Rectal smooth muscle tissue (tissue), 1 donor: Measurements from ENCODE around the gene SNRNP25.
"Not testable (repeated sequence)": the region's sequence is repeated elsewhere in the genome, so short reads cannot be mapped to it uniquely, and the experiment has no call there.

Experiments used
- H3K27ac ChIP-seq: one replicate; pipeline ENCODE4 v1.7.0; 2013; ENCODE audit warnings: low read depth, low read length, inconsistent platforms
- H3K27me3 ChIP-seq: one replicate; pipeline ENCODE4 v1.7.0; 2013; ENCODE audit warnings: low read length; ENCODE audit not compliant: control insufficient read depth, insufficient read depth
- H3K36me3 ChIP-seq: one replicate; pipeline ENCODE4 v1.7.0; 2013; ENCODE audit warnings: low read length; ENCODE audit not compliant: control insufficient read depth, insufficient read depth
- H3K4me1 ChIP-seq: one replicate; pipeline ENCODE4 v1.7.0; 2013; ENCODE audit warnings: low read length; ENCODE audit not compliant: control insufficient read depth, insufficient read depth
- H3K4me3 ChIP-seq: one replicate; pipeline ENCODE4 v1.7.0; 2013; ENCODE audit warnings: low read length
- H3K9ac ChIP-seq: one replicate; pipeline ENCODE4 v1.7.0; 2013; ENCODE audit warnings: low read length

SNRNP25 gene

DNA sequence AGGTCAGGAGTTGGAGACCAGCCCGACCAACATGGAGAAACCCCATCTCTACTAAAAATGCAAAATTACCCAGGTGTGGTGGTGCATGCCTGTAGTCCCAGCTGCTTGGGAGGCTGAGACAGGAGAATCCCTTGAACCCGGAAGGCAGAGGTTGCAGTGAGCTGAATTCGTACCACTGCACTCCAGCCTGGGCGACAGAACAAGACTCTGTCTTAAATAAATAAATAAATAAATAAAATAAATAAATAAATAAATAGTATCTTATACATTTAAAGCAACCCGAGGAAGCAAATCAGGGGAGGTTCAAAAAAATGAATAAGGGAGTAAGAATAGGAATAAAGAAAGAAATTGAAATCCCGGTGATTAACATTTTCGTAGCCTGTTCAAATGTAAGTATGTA lies 7.1 kb upstream of the SNRNP25 start:
- H3K4me3 ChIP-seq, H3K9ac ChIP-seq, H3K4me1 ChIP-seq, H3K27ac ChIP-seq, H3K36me3 ChIP-seq, H3K27me3 ChIP-seq: not testable (repeated sequence)

DNA sequence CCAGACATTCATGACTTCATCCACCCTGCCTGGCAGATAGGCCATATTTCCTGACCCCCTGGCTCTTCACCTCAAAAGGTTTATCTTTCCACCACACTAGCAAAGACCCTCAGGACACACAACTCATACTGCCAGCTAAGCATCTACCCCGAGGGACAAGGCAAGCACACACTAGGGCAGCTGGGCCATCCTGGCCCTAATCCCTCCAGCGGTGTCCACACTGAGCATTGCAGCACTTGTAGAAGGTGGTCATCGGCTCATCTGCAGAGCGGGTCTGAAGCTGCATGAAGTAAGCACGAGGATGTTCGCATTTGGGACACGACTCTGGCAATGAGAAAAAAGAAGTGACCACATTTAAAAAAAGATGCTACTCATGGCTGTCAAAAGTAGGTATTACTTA lies 6.4 kb upstream of the SNRNP25 start:
- Histone ChIP-seq H3K9ac (no peak overlapping the region), H3K4me1 (no peaks in the 10 kb centered on the region), H3K27me3 (no peaks in the 10 kb centered on the region), H3K4me3 (no peak overlapping the region), H3K36me3 (peaks cover 5% of the 10 kb centered on the region), H3K27ac (no peak overlapping the region)

DNA sequence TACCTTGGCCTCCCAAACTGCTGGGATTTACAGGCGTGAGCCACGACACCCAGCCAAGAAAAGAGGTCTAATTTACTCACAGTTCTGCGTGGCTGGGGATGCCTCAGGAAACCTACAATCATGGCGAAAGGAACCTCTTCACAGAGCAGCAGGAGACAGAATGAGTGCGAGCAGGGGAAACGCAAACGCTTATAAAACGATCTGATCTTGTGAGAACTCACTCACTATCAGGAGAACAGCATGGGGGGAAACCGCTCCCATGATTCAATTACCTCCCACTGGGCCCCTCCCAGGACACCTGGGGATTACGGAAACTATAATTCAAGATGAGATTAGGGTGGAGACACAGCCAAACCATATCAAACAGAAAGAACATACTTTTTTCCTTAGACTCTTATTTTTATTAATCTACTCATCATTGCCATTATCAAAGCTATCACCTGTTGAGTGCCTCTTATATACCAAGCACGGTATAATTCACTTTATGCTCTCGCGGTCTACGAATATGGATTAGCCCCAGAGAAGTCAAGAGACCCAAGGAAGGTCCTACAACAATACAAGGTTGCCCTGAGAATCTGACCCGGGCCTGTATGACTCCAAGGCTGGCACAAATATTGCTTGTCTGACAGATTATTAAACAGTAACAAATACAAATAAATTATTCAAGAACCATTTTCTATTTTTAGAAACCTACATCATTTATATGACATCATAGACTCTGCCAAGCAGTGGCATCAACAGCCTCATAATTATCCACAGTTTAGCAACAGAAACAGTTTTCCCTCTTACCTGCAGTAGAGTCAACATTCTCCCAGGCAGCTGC lies 2.6 kb upstream of the SNRNP25 start:
- no peak overlapping the region for H3K4me3 ChIP-seq
- H3K4me1 ChIP-seq, result peaks cover 7% of the 10 kb centered on the region
- H3K9ac ChIP-seq, result no peak overlapping the region
- H3K27ac ChIP-seq, result no peak overlapping the region
- no peaks in the 10 kb centered on the region for H3K27me3 ChIP-seq
- peaks cover 8% of the 10 kb centered on the region for H3K36me3 ChIP-seq

DNA sequence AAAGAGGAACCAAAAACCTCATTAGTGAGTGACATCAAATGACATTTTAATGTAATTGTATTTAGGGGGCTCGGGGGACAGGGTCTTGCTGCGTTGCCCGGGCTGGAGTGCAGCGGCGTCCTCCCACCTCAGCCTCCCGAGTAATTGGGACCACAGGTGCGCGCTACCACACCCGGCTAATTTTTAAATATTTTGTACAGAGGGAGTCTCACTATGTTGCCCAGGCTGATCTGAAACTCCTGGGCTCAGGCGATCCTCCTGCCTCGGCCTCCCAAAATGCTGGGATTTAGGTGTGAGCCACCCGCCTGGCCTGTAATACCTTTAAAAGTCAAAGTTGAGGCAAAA lies 581 bp downstream of the SNRNP25 start:
- H3K9ac ChIP-seq, result peak overlapping the region; percentile 43
- peak overlapping the region; percentile 52 for H3K27ac ChIP-seq
- no peaks in the 10 kb centered on the region for H3K27me3 ChIP-seq
- H3K4me1 ChIP-seq, result peaks cover 7% of the 10 kb centered on the region
- H3K4me3 ChIP-seq, result peak overlapping the region; percentile 93
- peaks cover 20% of the 10 kb centered on the region for H3K36me3 ChIP-seq

DNA sequence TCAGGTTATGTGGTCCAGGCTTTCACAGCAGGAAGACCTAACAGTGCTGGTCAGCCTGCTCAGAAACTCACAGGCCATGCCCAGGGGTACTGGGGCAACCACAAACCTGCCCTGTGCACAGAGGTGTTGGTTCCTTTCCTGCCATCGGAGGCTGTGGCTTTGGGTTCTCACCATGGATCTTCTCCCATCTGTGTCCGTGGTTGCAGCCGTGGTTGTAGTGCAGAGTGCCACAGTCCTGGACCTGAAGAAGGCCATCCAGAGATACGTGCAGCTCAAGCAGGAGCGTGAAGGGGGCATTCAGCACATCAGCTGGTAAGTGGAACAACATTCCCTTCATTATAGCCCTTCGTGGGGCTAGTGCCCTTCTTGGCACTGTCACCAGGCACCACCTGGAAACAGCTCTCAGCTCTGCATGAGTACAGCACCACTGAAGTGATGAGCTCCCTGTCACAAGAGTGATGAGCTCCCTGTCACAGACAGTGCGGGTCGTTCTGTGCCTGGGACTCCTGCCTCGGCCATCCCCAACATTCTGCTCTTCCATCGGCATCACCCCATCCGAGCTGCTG lies 2.0 kb downstream of the SNRNP25 start:
- peaks cover 7% of the 10 kb centered on the region for H3K4me1 ChIP-seq
- no peaks in the 10 kb centered on the region for H3K27me3 ChIP-seq
- peaks cover 28% of the 10 kb centered on the region for H3K36me3 ChIP-seq
- no peak overlapping the region for H3K27ac ChIP-seq
- no peak overlapping the region for H3K4me3 ChIP-seq
- H3K9ac ChIP-seq, result no peak overlapping the region

DNA sequence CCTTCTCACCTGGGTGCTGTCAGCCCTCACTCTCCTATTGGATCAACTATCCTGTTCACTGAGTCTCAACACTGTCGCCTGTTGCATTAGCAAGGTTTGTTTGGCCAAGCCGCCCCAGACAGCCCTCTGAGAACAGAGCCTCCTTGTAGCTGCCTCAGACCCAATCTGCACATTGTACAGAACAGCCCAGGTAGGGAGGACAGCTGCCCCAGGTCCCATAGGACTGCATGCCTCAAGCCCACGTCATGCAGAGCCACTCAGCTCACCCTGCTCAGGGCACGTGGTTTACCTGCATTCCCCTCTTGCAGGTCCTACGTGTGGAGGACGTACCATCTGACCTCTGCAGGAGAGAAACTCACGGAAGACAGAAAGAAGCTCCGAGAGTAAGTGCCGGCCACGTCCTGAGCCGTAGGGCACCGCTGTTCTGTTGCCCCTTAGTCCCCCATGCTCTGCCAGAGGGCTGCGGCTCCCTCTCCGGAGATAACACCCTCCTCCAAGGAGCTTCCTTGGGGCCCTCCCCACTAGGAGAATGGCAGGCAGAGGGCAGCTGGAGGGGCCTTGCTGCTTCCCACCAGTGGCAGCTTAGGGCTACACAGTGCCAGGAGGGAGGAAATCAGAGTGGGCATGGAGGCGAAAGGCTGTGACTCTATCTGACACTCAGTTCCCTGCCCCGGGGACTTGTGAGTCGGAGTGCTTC lies 2.8 kb downstream of the SNRNP25 start:
- Histone ChIP-seq H3K4me3 (no peak overlapping the region), H3K36me3 (peaks cover 28% of the 10 kb centered on the region)

DNA sequence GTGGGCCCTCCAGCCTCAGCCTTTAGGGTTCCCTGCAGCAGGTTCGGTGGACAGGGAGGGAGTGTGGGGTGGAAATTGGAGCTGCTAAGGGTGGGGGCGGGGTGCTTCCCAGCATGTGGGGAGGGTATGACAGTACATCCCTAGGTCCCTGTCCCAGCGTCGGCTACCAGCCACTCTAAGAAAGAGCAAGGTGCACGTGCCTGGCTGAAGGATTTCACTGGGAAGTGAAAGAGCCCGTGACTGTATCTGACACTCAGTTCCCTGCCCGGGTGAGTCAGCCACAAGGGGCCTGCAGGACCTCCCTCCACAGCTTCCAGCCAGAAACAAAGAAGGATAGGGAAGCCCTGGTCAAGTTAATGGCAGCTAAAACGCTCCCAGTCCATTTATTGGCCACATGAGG lies 4.1 kb downstream of the SNRNP25 start:
- H3K36me3 ChIP-seq, result peaks cover 28% of the 10 kb centered on the region
- H3K4me1 ChIP-seq, result peaks cover 6% of the 10 kb centered on the region
- H3K9ac ChIP-seq, result no peak overlapping the region
- no peak overlapping the region for H3K4me3 ChIP-seq
- H3K27ac ChIP-seq, result no peak overlapping the region
- H3K27me3 ChIP-seq, result no peaks in the 10 kb centered on the region

More for the DNA sequence above, 2.8 kb downstream of the SNRNP25 start:
- Histone ChIP-seq H3K9ac (no peak overlapping the region), H3K27ac (no peak overlapping the region), H3K27me3 (no peaks in the 10 kb centered on the region), H3K4me1 (peaks cover 7% of the 10 kb centered on the region)

DNA sequence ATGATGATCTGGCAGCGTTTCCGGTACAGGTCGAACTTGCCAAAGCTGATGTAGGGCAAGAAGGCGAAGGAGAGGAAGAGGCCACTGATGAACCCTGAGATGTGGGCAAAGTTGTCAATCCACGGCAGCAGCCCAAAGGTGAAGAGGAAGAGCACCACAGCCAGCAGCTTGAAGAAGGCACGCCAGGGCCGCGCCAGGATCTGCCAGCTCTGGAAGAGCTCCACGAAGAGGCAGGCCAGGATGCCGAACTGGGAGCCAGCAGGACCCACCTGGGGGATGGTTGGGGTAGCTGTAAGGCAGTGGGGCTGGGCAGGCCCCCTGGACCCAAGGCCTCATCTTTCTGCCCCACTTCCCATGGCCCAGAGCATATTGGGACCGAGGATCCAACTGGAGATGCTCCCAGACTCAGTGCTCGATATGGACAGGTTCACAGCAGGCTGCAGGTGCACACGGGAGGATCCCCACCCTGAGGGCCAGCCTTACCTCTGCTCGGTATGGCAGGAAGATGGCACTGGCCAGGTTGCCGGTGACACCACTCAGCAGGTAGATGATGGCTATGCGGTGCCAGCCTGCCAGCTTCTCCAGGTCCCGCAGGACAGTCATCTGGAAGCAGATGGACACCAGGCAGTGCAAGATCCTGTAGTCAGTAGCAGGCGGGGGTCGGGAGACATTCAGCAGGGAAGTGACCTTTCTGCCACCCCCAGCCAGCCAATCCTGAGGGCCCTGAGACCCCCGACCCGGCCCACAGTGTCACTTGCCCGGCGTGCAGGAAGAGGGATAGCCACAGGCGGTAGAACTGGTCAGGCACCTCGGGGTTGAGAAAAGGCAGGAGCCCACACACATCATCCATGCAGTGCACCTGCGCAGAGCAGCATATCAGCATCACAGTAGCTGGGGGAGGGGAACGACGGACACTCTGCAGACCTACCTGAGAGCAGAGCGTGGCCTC lies 5.1 kb downstream of the SNRNP25 start:
- no peaks in the 10 kb centered on the region for H3K27me3 ChIP-seq
- no peak overlapping the region for H3K27ac ChIP-seq
- peaks cover 4% of the 10 kb centered on the region for H3K4me1 ChIP-seq
- no peak overlapping the region for H3K9ac ChIP-seq
- H3K36me3 ChIP-seq, result peaks cover 32% of the 10 kb centered on the region
- no peak overlapping the region for H3K4me3 ChIP-seq

DNA sequence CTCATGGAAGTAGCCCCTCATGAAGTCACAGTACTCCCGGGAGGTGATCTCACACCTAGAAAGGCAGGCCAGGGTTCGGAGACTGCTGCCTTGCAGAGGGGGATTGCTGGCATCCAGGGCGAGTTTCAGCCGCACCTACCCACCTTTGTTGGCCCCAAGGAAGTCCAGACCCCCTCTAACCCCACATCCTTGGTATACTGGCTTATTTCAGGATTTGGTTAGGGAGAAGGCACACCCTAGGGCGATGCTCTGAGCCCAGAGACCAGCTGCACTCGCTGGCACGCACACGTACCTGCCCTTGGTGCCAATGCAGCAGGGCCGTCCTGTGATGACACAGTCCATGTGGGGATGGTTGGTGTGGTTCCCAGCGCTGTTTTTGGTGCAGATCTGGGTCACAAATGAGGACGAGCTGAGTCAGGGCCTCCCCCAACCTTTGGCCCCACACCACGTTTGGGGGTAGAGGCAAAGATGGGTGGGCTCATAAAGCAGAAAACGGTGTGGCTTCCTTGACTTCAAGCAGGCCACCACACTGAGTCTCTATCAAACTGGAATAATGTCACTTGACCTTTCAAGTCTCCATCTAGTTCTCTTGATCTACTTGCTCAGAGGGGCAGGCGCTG lies 5.9 kb downstream of the SNRNP25 start:
- no peaks in the 10 kb centered on the region for H3K27me3 ChIP-seq
- H3K27ac ChIP-seq, result no peak overlapping the region
- H3K9ac ChIP-seq, result no peak overlapping the region
- peaks cover 36% of the 10 kb centered on the region for H3K36me3 ChIP-seq
- no peak overlapping the region for H3K4me3 ChIP-seq
- H3K4me1 ChIP-seq, result no peaks in the 10 kb centered on the region

DNA sequence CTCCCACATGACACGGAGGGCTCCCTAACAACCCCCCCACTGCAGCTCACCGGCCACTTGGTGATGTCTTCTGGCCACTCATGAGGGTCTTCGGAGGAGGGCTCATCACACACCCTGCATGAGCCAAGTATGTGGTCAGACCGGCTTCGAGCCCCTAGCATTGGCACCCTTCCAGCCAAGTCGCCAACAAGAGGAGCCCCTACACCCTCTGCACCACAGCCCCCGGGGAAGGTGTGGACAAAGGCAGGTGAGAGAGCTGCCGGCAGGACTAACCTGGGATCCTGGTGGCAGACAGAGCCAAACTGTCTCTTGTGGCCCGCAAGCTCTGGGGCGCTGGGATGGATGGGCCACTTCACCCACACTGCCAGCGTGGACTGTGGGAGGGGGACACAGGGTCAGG lies 6.5 kb downstream of the SNRNP25 start:
- H3K4me3 ChIP-seq, result no peak overlapping the region
- peaks cover 39% of the 10 kb centered on the region for H3K36me3 ChIP-seq
- H3K27ac ChIP-seq, result no peak overlapping the region
- no peak overlapping the region for H3K9ac ChIP-seq
- no peaks in the 10 kb centered on the region for H3K27me3 ChIP-seq
- H3K4me1 ChIP-seq, result no peaks in the 10 kb centered on the region

DNA sequence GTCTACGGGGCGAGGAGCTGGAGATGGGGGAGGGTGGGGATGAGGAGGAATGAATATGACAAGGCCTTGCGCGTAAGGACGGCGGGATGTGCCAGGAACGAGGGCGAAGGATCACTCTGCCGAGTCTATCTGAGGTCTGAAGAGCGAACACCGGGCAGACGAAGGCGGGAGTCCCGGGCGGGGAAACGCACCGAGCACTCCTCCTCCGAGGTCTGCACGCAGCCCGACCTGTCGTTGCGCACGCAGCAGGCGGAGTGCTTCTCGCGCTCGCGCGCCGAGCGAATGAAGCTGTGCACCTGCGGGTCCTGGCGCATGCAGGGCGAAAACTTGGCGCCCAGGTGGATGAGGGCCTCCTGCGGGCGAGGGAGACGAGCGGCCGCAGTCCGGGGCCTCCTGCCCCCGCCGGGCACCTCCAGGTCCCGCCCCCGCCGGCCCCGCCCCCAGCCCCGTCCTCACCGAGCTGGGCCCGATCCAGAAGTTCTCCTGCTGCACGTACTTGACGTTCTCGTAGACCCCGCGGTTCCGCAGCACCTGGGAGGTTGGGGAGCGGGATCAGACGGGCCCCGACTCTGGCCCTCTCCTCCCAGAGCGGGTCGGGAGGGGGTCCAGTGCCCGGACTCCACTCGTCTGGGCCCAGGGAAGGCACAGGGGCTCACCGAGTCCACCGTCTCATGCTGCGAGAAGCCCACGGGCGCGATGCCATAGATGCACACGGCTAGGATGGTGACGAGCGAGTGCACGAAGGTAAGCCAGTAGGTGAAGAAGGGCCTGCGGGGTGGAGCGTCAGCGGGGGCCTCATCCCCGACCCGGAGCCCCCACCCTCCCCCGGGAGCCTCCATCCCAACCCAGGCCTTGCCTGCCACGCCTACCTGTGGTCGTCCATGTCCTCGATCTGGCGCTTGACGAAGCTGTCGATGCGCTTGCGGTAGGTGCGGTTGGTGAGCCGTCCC lies 7.6 kb downstream of the SNRNP25 start:
- H3K27me3 ChIP-seq, result no peaks in the 10 kb centered on the region
- H3K27ac ChIP-seq, result no peak overlapping the region
- H3K4me3 ChIP-seq, result no peak overlapping the region
- H3K36me3 ChIP-seq, result peaks cover 32% of the 10 kb centered on the region
- H3K4me1 ChIP-seq, result no peaks in the 10 kb centered on the region
- no peak overlapping the region for H3K9ac ChIP-seq
